Stimulated activated CD4-positive, alpha-beta T cell treated with anti-CD3 and anti-CD28 coated beads, Interleukin-4, amount 100 ng/mL, for 4 hours (primary cell): ENCODE data around the gene APOB.
"Not testable (repeated sequence)": the region's sequence is repeated elsewhere in the genome, so short reads cannot be mapped to it uniquely, and the experiment has no call there.

ENCODE experiments used
- DNase-seq, 2 experiments: peaks; one replicate each; pipeline ENCODE4 v3.0.0-alpha.2; 2020

APOB gene

GRCh38 chr2:21032338-21033236, 11.3 kb downstream of the APOB start:
- DNase-seq, result no peak

GRCh38 chr2:21030983-21031968, 12.6 kb downstream of the APOB start:
- DNase-seq, result no peak

GRCh38 chr2:21029519-21029918, 14.4 kb downstream of the APOB start:
- DNase-seq, result no peak

- not testable (repeated sequence) for DNase-seq
These were observed 14.9 kb downstream of the APOB start for GRCh38 chr2:21028951-21029350.

- no peak for DNase-seq
These were observed 15.6 kb downstream of the APOB start for GRCh38 chr2:21028021-21028947.

GRCh38 chr2:21026479-21027282, 17.2 kb downstream of the APOB start:
- no peak for DNase-seq

- DNase-seq, result no peak
These were observed 18.0 kb downstream of the APOB start for GRCh38 chr2:21025690-21026478.

GRCh38 chr2:21024722-21025389, 19.0 kb downstream of the APOB start:
- no peak for DNase-seq

GRCh38 chr2:21024198-21024597, 19.7 kb downstream of the APOB start:
- DNase-seq, result no peak

GRCh38 chr2:21023419-21024181, 20.3 kb downstream of the APOB start:
- DNase-seq, result no peak

- no peak for DNase-seq
These were observed 21.0 kb downstream of the APOB start for GRCh38 chr2:21022792-21023367.

GRCh38 chr2:21021430-21021829, 22.4 kb downstream of the APOB start:
- DNase-seq, result no peak

- DNase-seq, result no peak
These were observed 23.1 kb downstream of the APOB start for GRCh38 chr2:21020668-21021288.

- DNase-seq, result no peak
These were observed 23.7 kb downstream of the APOB start for GRCh38 chr2:21020031-21020667.

GRCh38 chr2:21019678-21020021, 24.2 kb downstream of the APOB start:
- DNase-seq, result no peak

- no peak for DNase-seq
These were observed 24.7 kb downstream of the APOB start for GRCh38 chr2:21019000-21019677.

GRCh38 chr2:21018290-21018689, 25.6 kb downstream of the APOB start:
- DNase-seq, result no peak
